HUES48 (cell line): Measurements from ENCODE around the gene ROCK2.
A peak's percentile ranks its signal among the peaks of the same experiment; 100 is the strongest.

Experiments
- H3K27ac ChIP-seq: one replicate; pipeline ENCODE4 v1.7.0; 2013; ENCODE audit warnings: low read depth, low read length, inconsistent platforms
- H3K27me3 ChIP-seq: 2 replicates; pipeline ENCODE4 v1.6.1; 2013; ENCODE audit warnings: mild to moderate bottlenecking, low read length; ENCODE audit not compliant: control insufficient read depth, insufficient read depth
- H3K36me3 ChIP-seq: 2 replicates; pipeline ENCODE4 v1.6.1; 2013; ENCODE audit warnings: low read length; ENCODE audit not compliant: control insufficient read depth, insufficient read depth
- H3K4me1 ChIP-seq: 2 replicates; pipeline ENCODE4 v1.6.1; 2013; ENCODE audit warnings: mild to moderate bottlenecking, low read length; ENCODE audit not compliant: control insufficient read depth, insufficient read depth
- H3K4me3 ChIP-seq: 2 replicates; pipeline ENCODE4 v1.5.1; 2013; ENCODE audit warnings: mild to moderate bottlenecking, low read depth, low read length
- H3K9ac ChIP-seq: 2 replicates; pipeline ENCODE4 v1.6.1; 2013; ENCODE audit warnings: mild to moderate bottlenecking, low read depth, low read length, moderate library complexity
- H3K9me3 ChIP-seq: 2 replicates; pipeline ENCODE4 v1.6.1; 2013; ENCODE audit warnings: low read length; ENCODE audit not compliant: control insufficient read depth, insufficient read depth

Gene ROCK2

DNA sequence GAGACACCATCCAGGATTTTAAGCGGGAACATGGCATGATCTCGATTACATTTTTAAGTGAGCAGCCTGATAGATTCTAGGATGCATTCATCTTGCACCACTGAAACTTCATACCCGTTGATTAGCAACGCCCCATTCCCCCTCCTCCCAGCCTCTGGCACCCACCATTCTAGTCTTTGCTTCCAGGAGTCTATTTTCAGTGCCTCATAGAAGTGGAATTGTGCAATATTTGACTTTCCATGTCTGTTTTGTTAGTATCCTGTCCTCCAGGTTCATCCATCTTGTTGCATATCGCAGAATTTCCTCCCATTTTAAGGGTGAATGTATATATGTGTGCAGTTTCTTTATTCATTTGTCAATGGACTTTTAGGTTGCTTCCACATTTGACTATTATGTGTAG lies 210.1 kb downstream of the ROCK2 start:
- Histone ChIP-seq H3K36me3 (no peaks in the 10 kb centered on the region), H3K4me1 (peaks cover 10% of the 10 kb centered on the region), H3K27me3 (no peaks in the 10 kb centered on the region), H3K9me3 (no peaks in the 10 kb centered on the region), H3K27ac (no peak overlapping the region), H3K4me3 (no peak overlapping the region), H3K9ac (no peak overlapping the region)

DNA sequence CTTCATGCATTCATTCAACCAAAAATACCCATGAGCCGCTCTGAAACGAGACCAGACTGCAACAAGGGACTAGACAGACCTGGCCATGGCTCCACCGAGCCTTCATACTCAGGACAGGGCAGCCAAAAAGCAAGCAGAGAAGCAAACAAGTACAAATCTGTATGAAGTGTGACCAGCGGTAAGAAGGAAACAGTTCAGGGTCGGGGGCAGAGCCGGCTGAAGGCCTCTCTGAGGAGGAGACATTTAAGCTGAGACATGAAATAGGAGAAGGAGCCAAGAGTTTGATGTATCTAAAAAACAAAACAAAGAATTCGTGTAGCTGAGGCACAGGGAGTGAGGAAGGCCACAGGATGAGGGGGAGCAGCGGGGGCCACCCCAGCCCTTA lies 210.5 kb downstream of the ROCK2 start:
- Histone ChIP-seq H3K4me3 (peak overlapping the region; percentile 58; the same call in 1 of the 2 replicates), H3K9me3 (no peaks in the 10 kb centered on the region), H3K9ac (no peak overlapping the region; the same call in 1 of the 2 replicates), H3K36me3 (no peaks in the 10 kb centered on the region), H3K27ac (no peak overlapping the region), H3K4me1 (peaks cover 10% of the 10 kb centered on the region), H3K27me3 (no peaks in the 10 kb centered on the region)

- Histone ChIP-seq H3K36me3 (no peaks in the 10 kb centered on the region), H3K27ac (no peak overlapping the region), H3K27me3 (peaks cover under 1% of the 10 kb centered on the region; the same call in 1 of the 2 replicates), H3K9me3 (no peaks in the 10 kb centered on the region), H3K4me3 (peak overlapping the region; percentile 58), H3K9ac (no peak overlapping the region; the same call in 1 of the 2 replicates), H3K4me1 (peaks cover 10% of the 10 kb centered on the region)
Measured at GRCh38 chr2:11133238-11133935, 211.0 kb downstream of the ROCK2 start.

GRCh38 chr2:11132036-11132671 lies 212.3 kb downstream of the ROCK2 start:
- Histone ChIP-seq H3K9me3 (no peaks in the 10 kb centered on the region), H3K36me3 (no peaks in the 10 kb centered on the region), H3K27me3 (peaks cover 3% of the 10 kb centered on the region; the same call in 1 of the 2 replicates), H3K4me1 (peaks cover 10% of the 10 kb centered on the region), H3K9ac (no peak overlapping the region), H3K4me3 (no peak overlapping the region), H3K27ac (no peak overlapping the region)

GRCh38 chr2:11131166-11131920 lies 213.1 kb downstream of the ROCK2 start:
- no peak overlapping the region for H3K27ac ChIP-seq
- peaks cover 3% of the 10 kb centered on the region; the same call in 1 of the 2 replicates for H3K27me3 ChIP-seq
- H3K36me3 ChIP-seq = no peaks in the 10 kb centered on the region
- no peak overlapping the region for H3K4me3 ChIP-seq
- no peak overlapping the region for H3K9ac ChIP-seq
- no peaks in the 10 kb centered on the region for H3K9me3 ChIP-seq
- H3K4me1 ChIP-seq = peaks cover 10% of the 10 kb centered on the region
